Measurements from ENCODE around the gene ZNF135. TPM values are rescaled to one million over a fixed set of nuclear protein-coding genes. Genes with fewer than 3 reads are reported as not detected.

Gene ZNF135
- total RNA-seq, 1 donor = 4.3 TPM

- H3K4me3 ChIP-seq (ENCODE audit: low read depth, low read length) = no peak overlapping the region
- peak; percentile 40 for TF ChIP-seq CTCF (IDR thresholded peaks at IDR 0.05; ENCODE audit: insufficient read depth, low read depth, low read length)
- peak; percentile 50 for DNase-seq (ENCODE audit: low read depth)
Measured at GRCh38 chr19:58021541-58022282, 37.4 kb upstream of the ZNF135 start.

GRCh38 chr19:58022283-58022660, 36.8 kb upstream of the ZNF135 start:
- H3K4me3 ChIP-seq (ENCODE audit: low read depth, low read length) = no peak overlapping the region
- TF ChIP-seq CTCF (IDR thresholded peaks at IDR 0.05; ENCODE audit: insufficient read depth, low read depth, low read length) = no peak
- no peak for DNase-seq (ENCODE audit: low read depth)

- DNase-seq (ENCODE audit: low read depth) = no peak
- H3K4me3 ChIP-seq (ENCODE audit: low read depth, low read length) = no peak overlapping the region
- no peak for TF ChIP-seq CTCF (IDR thresholded peaks at IDR 0.05; ENCODE audit: insufficient read depth, low read depth, low read length)
Measured at GRCh38 chr19:58024661-58025060, 34.4 kb upstream of the ZNF135 start.

- H3K4me3 ChIP-seq (ENCODE audit: low read depth, low read length) = peak within 1 kb of the TSS; percentile 33
- DNase-seq (ENCODE audit: low read depth) = peak; percentile 68
- TF ChIP-seq CTCF (IDR thresholded peaks at IDR 0.05; ENCODE audit: insufficient read depth, low read depth, low read length) = no peak
Measured at GRCh38 chr19:58033741-58034476, 25.2 kb upstream of the ZNF135 start, which contains the start of gene ZSCAN1. Gene ZSCAN1 (plus strand): TSS chr19:58034025. CDS start chr19:58037837, 3,812 bp downstream.

GRCh38 chr19:58034477-58034793, 24.6 kb upstream of the ZNF135 start:
- H3K4me3 ChIP-seq (ENCODE audit: low read depth, low read length) = peak overlapping the region; percentile 32
- TF ChIP-seq CTCF (IDR thresholded peaks at IDR 0.05; ENCODE audit: insufficient read depth, low read depth, low read length) = no peak
- DNase-seq (ENCODE audit: low read depth) = no peak

- DNase-seq (ENCODE audit: low read depth) = no peak
- no peak overlapping the region for H3K4me3 ChIP-seq (ENCODE audit: low read depth, low read length)
- no peak for TF ChIP-seq CTCF (IDR thresholded peaks at IDR 0.05; ENCODE audit: insufficient read depth, low read depth, low read length)
Measured at GRCh38 chr19:58035863-58036262, 23.2 kb upstream of the ZNF135 start.
